ENCODE results near the gene LRCH3. TPM values are rescaled to one million over a fixed set of nuclear protein-coding genes. Genes with fewer than 3 reads are reported as not detected.

LRCH3 gene
- total and polyA plus RNA-seq, 2 of the 13 experiments (the other 11 are each of a cell fraction or from before 2014, with no cell fraction given): 25.5 to 103 TPM

DNA sequence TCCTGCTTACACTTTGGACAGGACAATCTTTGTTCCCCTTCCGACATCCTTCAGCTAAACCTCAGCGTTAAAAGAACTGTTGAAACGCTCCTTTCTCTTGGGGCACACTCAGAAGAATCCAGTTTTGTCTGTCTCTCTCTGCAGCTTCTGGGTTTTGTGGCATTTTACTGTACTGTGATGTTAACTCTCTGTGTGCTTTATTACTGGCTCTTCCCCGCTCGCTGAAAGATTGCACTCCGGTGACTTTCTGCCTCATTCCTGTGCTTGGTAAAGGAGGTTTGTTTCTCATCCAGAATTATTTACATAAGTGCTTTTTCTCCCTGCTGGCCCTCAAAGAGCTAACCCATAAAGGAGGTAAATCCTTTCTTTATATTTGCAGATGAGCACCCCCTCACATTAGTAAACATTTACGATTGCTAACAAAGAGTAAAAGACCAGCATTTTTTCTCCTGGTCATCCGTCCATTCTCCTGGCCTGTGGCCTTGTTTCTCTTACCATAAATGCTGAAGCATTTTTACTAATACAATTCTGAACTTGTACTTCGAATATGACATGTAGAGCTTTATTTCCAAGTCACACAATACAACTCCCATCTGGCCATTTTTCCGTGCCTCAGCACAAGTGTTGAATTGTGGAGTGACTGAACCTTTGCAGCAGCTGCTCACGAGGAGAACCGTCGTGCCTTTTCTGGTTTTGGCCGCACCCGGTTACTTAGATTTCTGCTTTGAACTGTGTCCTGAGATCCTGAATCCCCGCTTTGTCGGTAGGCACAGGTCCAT lies 89.6 kb downstream of the LRCH3 start (continued):
- TF ChIP-seq, protein P1, sequence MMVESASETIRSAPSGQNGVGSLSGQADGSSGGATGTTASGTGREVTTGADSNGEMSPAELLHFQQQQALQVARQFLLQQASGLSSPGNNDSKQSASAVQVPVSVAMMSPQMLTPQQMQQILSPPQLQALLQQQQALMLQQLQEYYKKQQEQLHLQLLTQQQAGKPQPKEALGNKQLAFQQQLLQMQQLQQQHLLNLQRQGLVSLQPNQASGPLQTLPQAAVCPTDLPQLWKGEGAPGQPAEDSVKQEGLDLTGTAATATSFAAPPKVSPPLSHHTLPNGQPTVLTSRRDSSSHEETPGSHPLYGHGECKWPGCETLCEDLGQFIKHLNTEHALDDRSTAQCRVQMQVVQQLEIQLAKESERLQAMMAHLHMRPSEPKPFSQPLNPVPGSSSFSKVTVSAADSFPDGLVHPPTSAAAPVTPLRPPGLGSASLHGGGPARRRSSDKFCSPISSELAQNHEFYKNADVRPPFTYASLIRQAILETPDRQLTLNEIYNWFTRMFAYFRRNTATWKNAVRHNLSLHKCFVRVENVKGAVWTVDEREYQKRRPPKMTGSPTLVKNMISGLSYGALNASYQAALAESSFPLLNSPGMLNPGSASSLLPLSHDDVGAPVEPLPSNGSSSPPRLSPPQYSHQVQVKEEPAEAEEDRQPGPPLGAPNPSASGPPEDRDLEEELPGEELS (CRISPR knock-in tag; IDR thresholded peaks at IDR 0.05): peak; percentile 88
- TF ChIP-seq ZNF7 (CRISPR knock-in tag; IDR thresholded peaks at IDR 0.05) (no peak), RCOR2 (CRISPR knock-in tag; IDR thresholded peaks at IDR 0.05) (peak; percentile 89), ZNF460 (CRISPR knock-in tag; IDR thresholded peaks at IDR 0.05; ENCODE audit: borderline replicate concordance) (no peak), EP300 (IDR thresholded peaks at IDR 0.05; ENCODE audit: low read depth in 2 of 2, low read length in 2 of 2) (peak in 1 of 2 experiments; percentile 79; a peak in 2 of 4 replicates), EP300 (CRISPR knock-in tag; IDR thresholded peaks at IDR 0.05; ENCODE audit: borderline replicate concordance) (no peak), TARDBP (CRISPR knock-in tag; IDR thresholded peaks at IDR 0.05) (peak; percentile 79), WIZ (CRISPR knock-in tag; IDR thresholded peaks at IDR 0.05) (0 out of 2 replicates have a peak, but pooled peaks have one; percentile 59), NFYB (CRISPR knock-in tag; IDR thresholded peaks at IDR 0.05) (no peak), MXD4 (CRISPR knock-in tag; IDR thresholded peaks at IDR 0.05) (no peak), ZNF335 (CRISPR knock-in tag; IDR thresholded peaks at IDR 0.05) (peak; percentile 64; the same call in 1 of the 2 replicates), THAP11 (CRISPR knock-in tag; IDR thresholded peaks at IDR 0.05) (peak; percentile 20; the same call in 1 of the 2 replicates)
- TF ChIP-seq, protein P2, sequence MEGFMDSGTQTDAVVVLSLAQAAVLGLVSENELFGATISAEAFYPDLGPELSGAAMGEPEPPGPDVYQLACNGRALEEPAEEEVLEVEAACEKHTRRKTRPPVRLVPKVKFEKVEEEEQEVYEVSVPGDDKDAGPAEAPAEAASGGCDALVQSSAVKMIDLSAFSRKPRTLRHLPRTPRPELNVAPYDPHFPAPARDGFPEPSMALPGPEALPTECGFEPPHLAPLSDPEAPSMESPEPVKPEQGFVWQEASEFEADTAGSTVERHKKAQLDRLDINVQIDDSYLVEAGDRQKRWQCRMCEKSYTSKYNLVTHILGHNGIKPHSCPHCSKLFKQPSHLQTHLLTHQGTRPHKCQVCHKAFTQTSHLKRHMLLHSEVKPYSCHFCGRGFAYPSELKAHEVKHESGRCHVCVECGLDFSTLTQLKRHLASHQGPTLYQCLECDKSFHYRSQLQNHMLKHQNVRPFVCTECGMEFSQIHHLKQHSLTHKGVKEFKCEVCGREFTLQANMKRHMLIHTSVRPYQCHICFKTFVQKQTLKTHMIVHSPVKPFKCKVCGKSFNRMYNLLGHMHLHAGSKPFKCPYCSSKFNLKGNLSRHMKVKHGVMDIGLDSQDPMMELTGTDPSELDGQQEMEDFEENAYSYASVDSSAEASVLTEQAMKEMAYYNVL (CRISPR knock-in tag; IDR thresholded peaks at IDR 0.05; ENCODE audit: borderline replicate concordance): peak; percentile 94
- TF ChIP-seq, protein P3, sequence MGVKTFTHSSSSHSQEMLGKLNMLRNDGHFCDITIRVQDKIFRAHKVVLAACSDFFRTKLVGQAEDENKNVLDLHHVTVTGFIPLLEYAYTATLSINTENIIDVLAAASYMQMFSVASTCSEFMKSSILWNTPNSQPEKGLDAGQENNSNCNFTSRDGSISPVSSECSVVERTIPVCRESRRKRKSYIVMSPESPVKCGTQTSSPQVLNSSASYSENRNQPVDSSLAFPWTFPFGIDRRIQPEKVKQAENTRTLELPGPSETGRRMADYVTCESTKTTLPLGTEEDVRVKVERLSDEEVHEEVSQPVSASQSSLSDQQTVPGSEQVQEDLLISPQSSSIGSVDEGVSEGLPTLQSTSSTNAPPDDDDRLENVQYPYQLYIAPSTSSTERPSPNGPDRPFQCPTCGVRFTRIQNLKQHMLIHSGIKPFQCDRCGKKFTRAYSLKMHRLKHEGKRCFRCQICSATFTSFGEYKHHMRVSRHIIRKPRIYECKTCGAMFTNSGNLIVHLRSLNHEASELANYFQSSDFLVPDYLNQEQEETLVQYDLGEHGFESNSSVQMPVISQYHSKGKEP (CRISPR knock-in tag; IDR thresholded peaks at IDR 0.05): 0 out of 2 replicates have a peak, but pooled peaks have one; percentile 21
- TF ChIP-seq, protein P4, sequence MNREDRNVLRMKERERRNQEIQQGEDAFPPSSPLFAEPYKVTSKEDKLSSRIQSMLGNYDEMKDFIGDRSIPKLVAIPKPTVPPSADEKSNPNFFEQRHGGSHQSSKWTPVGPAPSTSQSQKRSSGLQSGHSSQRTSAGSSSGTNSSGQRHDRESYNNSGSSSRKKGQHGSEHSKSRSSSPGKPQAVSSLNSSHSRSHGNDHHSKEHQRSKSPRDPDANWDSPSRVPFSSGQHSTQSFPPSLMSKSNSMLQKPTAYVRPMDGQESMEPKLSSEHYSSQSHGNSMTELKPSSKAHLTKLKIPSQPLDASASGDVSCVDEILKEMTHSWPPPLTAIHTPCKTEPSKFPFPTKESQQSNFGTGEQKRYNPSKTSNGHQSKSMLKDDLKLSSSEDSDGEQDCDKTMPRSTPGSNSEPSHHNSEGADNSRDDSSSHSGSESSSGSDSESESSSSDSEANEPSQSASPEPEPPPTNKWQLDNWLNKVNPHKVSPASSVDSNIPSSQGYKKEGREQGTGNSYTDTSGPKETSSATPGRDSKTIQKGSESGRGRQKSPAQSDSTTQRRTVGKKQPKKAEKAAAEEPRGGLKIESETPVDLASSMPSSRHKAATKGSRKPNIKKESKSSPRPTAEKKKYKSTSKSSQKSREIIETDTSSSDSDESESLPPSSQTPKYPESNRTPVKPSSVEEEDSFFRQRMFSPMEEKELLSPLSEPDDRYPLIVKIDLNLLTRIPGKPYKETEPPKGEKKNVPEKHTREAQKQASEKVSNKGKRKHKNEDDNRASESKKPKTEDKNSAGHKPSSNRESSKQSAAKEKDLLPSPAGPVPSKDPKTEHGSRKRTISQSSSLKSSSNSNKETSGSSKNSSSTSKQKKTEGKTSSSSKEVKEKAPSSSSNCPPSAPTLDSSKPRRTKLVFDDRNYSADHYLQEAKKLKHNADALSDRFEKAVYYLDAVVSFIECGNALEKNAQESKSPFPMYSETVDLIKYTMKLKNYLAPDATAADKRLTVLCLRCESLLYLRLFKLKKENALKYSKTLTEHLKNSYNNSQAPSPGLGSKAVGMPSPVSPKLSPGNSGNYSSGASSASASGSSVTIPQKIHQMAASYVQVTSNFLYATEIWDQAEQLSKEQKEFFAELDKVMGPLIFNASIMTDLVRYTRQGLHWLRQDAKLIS (CRISPR knock-in tag; IDR thresholded peaks at IDR 0.05): no peak
